ENCODE data around the gene LHFPL2. TPM values are rescaled to one million over a fixed set of nuclear protein-coding genes. Genes with fewer than 3 reads are reported as not detected.

Gene LHFPL2
- total RNA-seq, 1 donor from 2014 or later: 113 TPM

- Mint-ChIP-seq H3K4me1 (ENCODE audit: unreplicated experiment) (peaks cover 40% of the 10 kb centered on the region), H3K4me3 (ENCODE audit: unreplicated experiment) (no peak overlapping the region), H3K9me3 (ENCODE audit: unreplicated experiment) (no peaks in the 10 kb centered on the region), H3K36me3 (ENCODE audit: unreplicated experiment) (peaks cover 24% of the 10 kb centered on the region), H3K27me3 (ENCODE audit: unreplicated experiment) (no peaks in the 10 kb centered on the region), H3K27ac (ENCODE audit: unreplicated experiment) (peak overlapping the region; percentile 76)
- no peak for DNase-seq (ENCODE audit: extremely low spot score, unreplicated experiment)
- TF ChIP-seq CTCF (IDR thresholded peaks at IDR 0.05): no peak
Measured at GRCh38 chr5:78553580-78554353, 94.8 kb downstream of the LHFPL2 start.

GRCh38 chr5:78552729-78553342 lies 95.7 kb downstream of the LHFPL2 start:
- peak; percentile 7 for DNase-seq (ENCODE audit: extremely low spot score, unreplicated experiment)
- H3K4me1 Mint-ChIP-seq (ENCODE audit: unreplicated experiment): peaks cover 47% of the 10 kb centered on the region
- TF ChIP-seq CTCF (IDR thresholded peaks at IDR 0.05): no peak
- no peak overlapping the region for H3K4me3 Mint-ChIP-seq (ENCODE audit: unreplicated experiment)
- H3K9me3 Mint-ChIP-seq (ENCODE audit: unreplicated experiment): no peaks in the 10 kb centered on the region
- H3K27ac Mint-ChIP-seq (ENCODE audit: unreplicated experiment): peak overlapping the region; percentile 67
- H3K36me3 Mint-ChIP-seq (ENCODE audit: unreplicated experiment): peaks cover 25% of the 10 kb centered on the region
- no peaks in the 10 kb centered on the region for H3K27me3 Mint-ChIP-seq (ENCODE audit: unreplicated experiment)

GRCh38 chr5:78550891-78551290 lies 97.7 kb downstream of the LHFPL2 start:
- H3K27me3 Mint-ChIP-seq (ENCODE audit: unreplicated experiment): no peaks in the 10 kb centered on the region
- H3K4me1 Mint-ChIP-seq (ENCODE audit: unreplicated experiment): peaks cover 62% of the 10 kb centered on the region
- no peak for DNase-seq (ENCODE audit: extremely low spot score, unreplicated experiment)
- peak overlapping the region; percentile 18 for H3K27ac Mint-ChIP-seq (ENCODE audit: unreplicated experiment)
- TF ChIP-seq CTCF (IDR thresholded peaks at IDR 0.05): no peak
- H3K36me3 Mint-ChIP-seq (ENCODE audit: unreplicated experiment): peaks cover 24% of the 10 kb centered on the region
- H3K9me3 Mint-ChIP-seq (ENCODE audit: unreplicated experiment): no peaks in the 10 kb centered on the region
- no peak overlapping the region for H3K4me3 Mint-ChIP-seq (ENCODE audit: unreplicated experiment)

GRCh38 chr5:78549043-78549442 lies 99.5 kb downstream of the LHFPL2 start:
- H3K9me3 Mint-ChIP-seq (ENCODE audit: unreplicated experiment): no peaks in the 10 kb centered on the region
- peaks cover 62% of the 10 kb centered on the region for H3K4me1 Mint-ChIP-seq (ENCODE audit: unreplicated experiment)
- no peak overlapping the region for H3K4me3 Mint-ChIP-seq (ENCODE audit: unreplicated experiment)
- no peaks in the 10 kb centered on the region for H3K27me3 Mint-ChIP-seq (ENCODE audit: unreplicated experiment)
- TF ChIP-seq CTCF (IDR thresholded peaks at IDR 0.05): no peak
- peak overlapping the region; percentile 93 for H3K27ac Mint-ChIP-seq (ENCODE audit: unreplicated experiment)
- peaks cover 27% of the 10 kb centered on the region for H3K36me3 Mint-ChIP-seq (ENCODE audit: unreplicated experiment)
- no peak for DNase-seq (ENCODE audit: extremely low spot score, unreplicated experiment)
